HUES6 (cell line): Measurements from ENCODE around the gene ATP10A.

ENCODE experiments used
- H3K27ac ChIP-seq: 2 replicates; pipeline ENCODE4 v1.7.0; 2013; ENCODE audit warnings: low read depth, mild to moderate bottlenecking, low read length, inconsistent platforms
- H3K27me3 ChIP-seq: 2 replicates; pipeline ENCODE4 v1.6.1; 2013; ENCODE audit warnings: low read length; ENCODE audit not compliant: control insufficient read depth, insufficient read depth
- H3K36me3 ChIP-seq: 2 replicates; pipeline ENCODE4 v1.6.1; 2013; ENCODE audit warnings: low read length; ENCODE audit not compliant: control insufficient read depth, insufficient read depth
- H3K4me1 ChIP-seq: 2 replicates; pipeline ENCODE4 v1.6.1; 2013; ENCODE audit warnings: low read length; ENCODE audit not compliant: control insufficient read depth, insufficient read depth
- H3K4me3 ChIP-seq: 2 replicates; pipeline ENCODE4 v1.5.1; 2013; ENCODE audit warnings: low read depth, low read length
- H3K9ac ChIP-seq: one replicate; pipeline ENCODE4 v1.6.1; 2013; ENCODE audit warnings: mild to moderate bottlenecking, low read length
- H3K9me3 ChIP-seq: 2 replicates; pipeline ENCODE4 v1.6.1; 2013; ENCODE audit warnings: low read depth, low read length; ENCODE audit not compliant: control insufficient read depth, insufficient read depth

The ATP10A gene

DNA sequence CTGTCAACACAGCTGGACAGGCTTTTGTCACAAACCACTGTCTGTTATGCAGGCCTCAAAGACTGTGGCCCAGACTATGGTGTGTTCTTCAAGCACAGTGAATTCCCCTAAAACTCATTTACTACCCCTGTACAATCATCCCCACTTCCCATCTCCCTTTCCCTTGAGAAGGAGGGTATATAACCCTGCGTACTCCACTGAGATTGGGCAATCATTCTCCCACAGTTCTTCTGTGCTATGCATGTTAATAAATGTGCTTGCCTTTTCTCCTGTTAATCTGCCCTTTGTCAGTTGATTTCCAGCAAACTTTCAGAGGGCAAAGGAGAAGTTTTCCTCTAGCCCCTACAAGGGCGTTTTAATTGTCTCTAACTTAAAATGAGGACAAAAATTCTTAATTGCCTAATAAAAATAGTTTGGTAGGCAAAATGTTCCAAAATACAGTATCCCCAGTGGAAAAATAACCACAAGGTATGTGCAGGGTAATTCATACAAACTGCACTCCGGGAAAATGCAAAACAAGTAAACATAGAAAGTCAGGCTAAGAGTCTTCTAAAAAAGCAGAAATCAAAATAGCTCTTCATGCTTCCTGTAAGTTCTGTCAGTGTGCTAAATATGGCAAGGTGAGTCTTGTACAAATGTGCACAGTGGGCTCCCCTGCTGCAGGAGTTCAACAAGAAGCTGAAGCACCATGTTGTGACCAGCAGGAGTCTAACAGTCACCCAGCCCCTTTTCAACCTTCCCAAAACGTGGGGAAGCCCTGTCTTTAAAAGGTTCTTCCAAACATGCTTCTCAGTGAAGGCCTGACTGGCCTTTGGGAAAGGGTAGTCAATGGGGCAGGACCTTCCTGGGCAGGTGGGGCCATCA, 10.2 kb downstream of the ATP10A start:
- Histone ChIP-seq H3K27me3 (no peaks in the 10 kb centered on the region), H3K9ac (no peak overlapping the region), H3K27ac (no peak overlapping the region), H3K4me1 (peaks cover 36% of the 10 kb centered on the region), H3K4me3 (no peak overlapping the region), H3K36me3 (no peaks in the 10 kb centered on the region), H3K9me3 (no peaks in the 10 kb centered on the region)

- H3K9ac ChIP-seq = no peak overlapping the region
- no peak overlapping the region for H3K27ac ChIP-seq
- H3K27me3 ChIP-seq = no peaks in the 10 kb centered on the region
- H3K4me1 ChIP-seq = peaks cover 36% of the 10 kb centered on the region
- no peak overlapping the region for H3K4me3 ChIP-seq
- H3K36me3 ChIP-seq = no peaks in the 10 kb centered on the region
- H3K9me3 ChIP-seq = no peaks in the 10 kb centered on the region
Measured at GRCh38 chr15:25852027-25852426, 11.1 kb downstream of the ATP10A start.

- Histone ChIP-seq H3K36me3 (no peaks in the 10 kb centered on the region), H3K27me3 (no peaks in the 10 kb centered on the region), H3K27ac (no peak overlapping the region; the same call in 1 of the 2 replicates), H3K9ac (peak overlapping the region; percentile 76), H3K4me1 (peaks cover 37% of the 10 kb centered on the region), H3K9me3 (no peaks in the 10 kb centered on the region), H3K4me3 (peak overlapping the region; percentile 56)
Measured at GRCh38 chr15:25850154-25851111, 12.7 kb downstream of the ATP10A start.

DNA sequence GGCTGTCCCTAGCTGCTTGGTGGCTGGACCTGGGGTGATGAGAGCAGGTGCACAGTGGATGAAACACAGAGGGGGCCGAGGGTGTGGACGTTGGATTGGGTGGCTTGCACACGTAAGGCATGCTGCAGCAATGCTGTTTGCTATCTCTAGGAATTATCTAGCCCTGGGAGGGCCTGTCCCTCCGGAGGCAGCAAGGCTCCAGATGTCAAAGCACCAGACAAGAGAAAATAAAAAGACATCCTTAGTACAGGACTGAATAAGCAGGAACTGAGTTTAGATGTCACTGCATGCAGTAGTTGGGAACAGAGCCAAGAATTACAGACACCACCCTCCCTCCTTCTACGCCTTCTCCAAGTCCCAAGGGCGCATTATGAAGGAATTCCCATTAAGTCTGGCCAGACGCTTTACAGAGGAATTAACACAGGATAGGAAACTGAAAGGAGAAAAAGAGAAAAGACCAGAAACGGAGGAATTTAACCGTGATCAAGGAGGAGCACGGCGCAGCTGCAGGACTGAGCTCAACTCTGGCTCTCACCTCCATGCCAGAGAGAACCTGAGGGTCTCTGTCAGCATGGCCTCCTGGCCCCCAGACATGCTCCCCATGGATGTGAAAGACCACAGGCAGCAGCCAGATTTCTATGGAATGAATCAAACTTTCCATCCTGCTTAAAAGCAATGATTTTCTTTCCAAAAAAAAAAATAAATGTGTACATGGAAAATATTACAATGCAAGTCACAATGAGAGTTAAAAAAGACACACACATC, 13.8 kb downstream of the ATP10A start:
- H3K27me3 ChIP-seq = no peaks in the 10 kb centered on the region
- no peak overlapping the region for H3K27ac ChIP-seq
- H3K36me3 ChIP-seq = no peaks in the 10 kb centered on the region
- no peaks in the 10 kb centered on the region for H3K9me3 ChIP-seq
- no peak overlapping the region for H3K9ac ChIP-seq
- H3K4me3 ChIP-seq = peak overlapping the region; percentile 56; the same call in 1 of the 2 replicates
- H3K4me1 ChIP-seq = peaks cover 42% of the 10 kb centered on the region

DNA sequence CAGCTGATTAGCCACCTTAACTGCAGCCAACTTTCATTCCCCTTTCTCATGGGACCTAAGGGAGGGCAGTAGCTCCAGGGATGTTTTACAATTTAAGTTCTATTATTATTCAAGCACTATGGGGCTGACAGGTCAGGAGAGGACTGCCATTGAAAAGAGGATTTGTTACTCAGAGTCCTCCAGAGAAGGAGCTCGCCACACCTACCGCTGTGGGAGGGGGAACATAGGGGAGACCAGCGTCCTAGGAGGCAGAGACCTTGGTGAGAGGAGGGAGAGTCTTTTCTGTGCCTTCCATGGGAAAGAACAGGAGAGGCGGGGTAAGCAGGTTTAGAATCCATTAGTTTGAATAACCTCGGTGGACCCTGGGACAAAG, 14.4 kb downstream of the ATP10A start:
- peaks cover 42% of the 10 kb centered on the region for H3K4me1 ChIP-seq

DNA sequence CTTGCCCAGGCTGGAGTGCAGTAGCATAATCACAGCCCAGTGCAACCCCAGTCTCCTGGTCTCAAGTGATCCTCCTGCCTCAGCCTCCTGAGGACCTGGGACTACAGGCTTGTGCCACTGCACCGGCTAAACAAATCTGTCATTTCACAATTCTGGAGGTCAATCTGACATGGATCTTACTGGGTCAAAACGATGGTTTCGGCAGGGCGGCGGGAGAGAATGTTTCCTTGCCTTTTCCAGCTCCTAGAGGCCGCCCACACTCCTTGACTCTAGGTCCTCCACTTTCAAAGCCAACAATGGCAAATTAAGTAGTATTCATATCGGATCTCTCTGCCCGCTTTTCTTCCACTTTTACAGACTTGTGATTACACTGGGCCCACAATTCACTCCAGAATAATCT, 14.8 kb downstream of the ATP10A start:
- no peak overlapping the region for H3K27ac ChIP-seq
- H3K9ac ChIP-seq = no peak overlapping the region
- H3K4me1 ChIP-seq = peaks cover 42% of the 10 kb centered on the region

More for the DNA sequence above, 14.4 kb downstream of the ATP10A start:
- H3K36me3 ChIP-seq = no peaks in the 10 kb centered on the region
- H3K27ac ChIP-seq = no peak overlapping the region
- no peaks in the 10 kb centered on the region for H3K27me3 ChIP-seq
- H3K9me3 ChIP-seq = no peaks in the 10 kb centered on the region
- no peak overlapping the region for H3K9ac ChIP-seq
- H3K4me3 ChIP-seq = peak overlapping the region; percentile 56; the same call in 1 of the 2 replicates

GRCh38 chr15:25847051-25847450, 16.1 kb downstream of the ATP10A start:
- peaks cover 31% of the 10 kb centered on the region for H3K4me1 ChIP-seq
- no peaks in the 10 kb centered on the region for H3K27me3 ChIP-seq
- no peaks in the 10 kb centered on the region for H3K36me3 ChIP-seq
- no peak overlapping the region for H3K27ac ChIP-seq
- H3K9me3 ChIP-seq = no peaks in the 10 kb centered on the region
- no peak overlapping the region for H3K9ac ChIP-seq
- H3K4me3 ChIP-seq = no peak overlapping the region

More for the DNA sequence above, 14.8 kb downstream of the ATP10A start:
- no peaks in the 10 kb centered on the region for H3K36me3 ChIP-seq
- H3K27me3 ChIP-seq = no peaks in the 10 kb centered on the region
- H3K4me3 ChIP-seq = no peak overlapping the region
- H3K9me3 ChIP-seq = no peaks in the 10 kb centered on the region

DNA sequence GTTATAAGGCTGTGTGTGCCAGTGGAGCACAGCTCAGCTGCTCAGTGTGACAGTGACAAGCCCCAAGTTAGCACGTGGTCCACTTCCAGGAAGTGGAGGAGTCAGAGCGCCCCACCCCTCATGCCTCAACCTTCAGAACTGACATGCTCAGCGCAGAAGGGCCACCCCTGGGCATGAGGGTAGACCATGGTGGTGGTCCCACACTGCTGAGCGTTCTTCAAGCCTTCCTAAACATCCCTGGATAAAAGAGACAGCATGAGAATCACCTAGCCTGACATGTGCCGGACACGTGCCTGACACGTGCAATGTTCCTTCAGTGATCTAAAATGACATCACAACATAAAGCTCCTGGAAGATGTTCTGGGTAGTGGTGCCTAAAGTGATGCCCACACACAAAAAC, 16.8 kb downstream of the ATP10A start:
- H3K4me1 ChIP-seq = peaks cover 30% of the 10 kb centered on the region
- H3K9me3 ChIP-seq = no peaks in the 10 kb centered on the region
- no peaks in the 10 kb centered on the region for H3K27me3 ChIP-seq
- no peak overlapping the region for H3K4me3 ChIP-seq
- H3K27ac ChIP-seq = no peak overlapping the region
- no peaks in the 10 kb centered on the region for H3K36me3 ChIP-seq
- no peak overlapping the region for H3K9ac ChIP-seq

GRCh38 chr15:25844981-25845680, 18.0 kb downstream of the ATP10A start:
- no peaks in the 10 kb centered on the region for H3K9me3 ChIP-seq
- no peaks in the 10 kb centered on the region for H3K36me3 ChIP-seq
- H3K9ac ChIP-seq = no peak overlapping the region
- H3K4me3 ChIP-seq = no peak overlapping the region
- no peak overlapping the region for H3K27ac ChIP-seq
- H3K4me1 ChIP-seq = peaks cover 26% of the 10 kb centered on the region
- H3K27me3 ChIP-seq = no peaks in the 10 kb centered on the region

DNA sequence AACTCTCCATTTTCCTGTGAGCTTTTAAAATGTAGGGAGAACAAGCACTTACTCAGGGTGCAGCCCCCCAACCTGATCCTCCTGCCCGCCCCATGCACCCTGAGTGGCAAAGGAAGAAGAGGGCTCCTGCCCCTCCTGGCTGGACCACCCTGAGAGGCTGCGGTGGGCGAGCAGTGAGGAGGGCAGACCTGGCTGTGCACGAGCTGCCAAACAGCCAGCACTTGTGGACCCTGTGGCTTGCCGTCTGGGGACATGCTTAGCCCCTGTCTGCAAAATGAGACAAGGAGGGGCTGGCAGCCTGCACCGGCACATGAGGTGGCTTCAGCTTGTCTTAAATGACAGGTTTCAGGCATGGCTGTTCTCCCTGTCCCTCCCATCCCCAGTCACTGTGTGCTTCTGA, 18.6 kb downstream of the ATP10A start:
- Histone ChIP-seq H3K9ac (no peak overlapping the region), H3K27me3 (no peaks in the 10 kb centered on the region), H3K4me3 (no peak overlapping the region), H3K27ac (no peak overlapping the region), H3K4me1 (peaks cover 20% of the 10 kb centered on the region), H3K36me3 (no peaks in the 10 kb centered on the region), H3K9me3 (no peaks in the 10 kb centered on the region)
